GM10248 (cell line): ENCODE data around the gene GRK2.
A peak's percentile ranks its signal among the peaks of the same experiment; 100 is the strongest.

Experiments
- CTCF ChIA-PET: fragments of 300-600 bp; sonication (Branson Sonifier 250); formaldehyde crosslinking; extraction: SDS; loops from one replicate; lab custom pipeline; 2021; ENCODE audit warnings: antibody characterized with exemption; lab: Yijun Ruan, JAX
- POLR2A ChIA-PET: fragments of 350-650 bp; sonication (Branson Sonifier 250); formaldehyde crosslinking; extraction: SDS; loops from one replicate; lab custom pipeline; 2020; ENCODE audit warnings: antibody characterized with exemption; lab: Yijun Ruan, JAX
- DNase-seq: peaks from one replicate; pipeline ENCODE4 v3.0.0; 2012; ENCODE audit errors: extremely low spot score
- CTCF ChIP-seq: IDR thresholded peaks from 2 replicates; pipeline ENCODE4 v1.5.1; 2012; ENCODE audit warnings: mild to moderate bottlenecking, low read depth; ENCODE audit errors: extremely low read depth, missing control alignments, control extremely low read depth

Gene GRK2

GRCh38 chr11:67238894-67239782 is 27.1 kb upstream of the GRK2 start:
- POLR2A ChIA-PET: interaction anchor here (0.6 to 1.6 kb wide), 10 partner anchors 10 to 162 kb away, joined by 3 to 12 read pairs (median 4); partner anchors contain the start of genes ANKRD13D, KDM2A, PPP1CA and RAD9A
- no peak for DNase-seq
- CTCF ChIA-PET: interaction anchor here (0.8 to 2.6 kb wide), 17 partner anchors 11 to 187 kb away, joined by 3 to 16 read pairs (median 4); partner anchors contain the start of gene POLD4
- TF ChIP-seq CTCF: no peak

GRCh38 chr11:67239783-67240575 is 26.3 kb upstream of the GRK2 start:
- DNase-seq: peak; percentile 91
- ChIA-PET POLR2A (interaction anchor here (0.5 to 1.6 kb wide), 12 partner anchors 9 to 162 kb away, joined by 3 to 12 read pairs (median 4); partner anchors contain the start of genes ANKRD13D, KDM2A, POLD4 and PPP1CA), CTCF (interaction anchor here (0.8 to 2.6 kb wide), 18 partner anchors 10 to 188 kb away, joined by 3 to 16 read pairs (median 4); partner anchors contain the start of gene POLD4)
- peak; percentile 13 for TF ChIP-seq CTCF

- ChIA-PET POLR2A (interaction anchor here (0.8 to 1.6 kb wide), 6 partner anchors 10 to 161 kb away, joined by 3 to 12 read pairs (median 6); partner anchors contain the start of genes ANKRD13D, POLD4 and PPP1CA), CTCF (interaction anchor here (0.9 to 2.6 kb wide), 12 partner anchors 10 to 189 kb away, joined by 3 to 16 read pairs (median 4); no protein-coding TSS in a partner anchor)
- DNase-seq: peak; percentile 65
- no peak for TF ChIP-seq CTCF
Observed at GRCh38 chr11:67240576-67241389, 25.5 kb upstream of the GRK2 start.

- POLR2A ChIA-PET: no interaction called here
- DNase-seq: no peak
- CTCF ChIA-PET: interaction anchor here (1.0 to 13.7 kb wide), 2 partner anchors 11 to 21 kb away, joined by 5 to 118 read pairs; no protein-coding TSS in a partner anchor
- no peak for TF ChIP-seq CTCF
Observed at GRCh38 chr11:67242548-67242947, 23.7 kb upstream of the GRK2 start.

GRCh38 chr11:67243051-67243450 is 23.2 kb upstream of the GRK2 start:
- no peak for DNase-seq
- ChIA-PET CTCF (interaction anchor here (1.0 to 13.7 kb wide), 3 partner anchors 11 to 74 kb away, joined by 5 to 118 read pairs (median 6); no protein-coding TSS in a partner anchor), POLR2A (no interaction called here)

More at GRCh38 chr11:67243051-67243450, 23.2 kb upstream of the GRK2 start:
- no peak for TF ChIP-seq CTCF
